ENCODE data around the gene MAT2B.

DNA sequence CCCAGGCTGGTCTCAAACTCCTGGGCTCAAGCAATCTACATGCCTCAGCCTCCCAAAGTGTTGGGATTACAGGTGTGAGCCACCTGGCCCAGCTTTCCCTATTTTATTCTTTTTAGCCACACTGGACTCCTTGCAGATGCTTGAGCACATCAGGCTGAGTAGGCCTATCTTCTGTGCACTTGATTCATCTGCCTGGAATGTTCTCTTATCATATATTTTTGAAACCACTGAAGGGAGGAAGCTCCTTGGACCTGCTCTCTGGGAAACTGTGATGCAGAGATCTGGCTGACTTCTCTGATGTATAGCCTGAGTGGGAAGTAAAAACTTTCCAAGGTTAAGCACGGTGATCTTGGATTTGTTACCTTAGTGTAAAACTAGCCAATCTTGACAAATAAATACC lies 6.5 kb upstream of the MAT2B start:
- TF ChIP-seq POLR2AphosphoS5 (IDR thresholded peaks at IDR 0.05; ENCODE audit: low read depth, low read length) (no peak), POU2F2 (IDR thresholded peaks at IDR 0.05; ENCODE audit: low read depth, low read length) (no peak), POLR2A (IDR thresholded peaks at IDR 0.05; ENCODE audit: low read depth, low read length) (no peak), TAF1 (IDR thresholded peaks at IDR 0.05; ENCODE audit: low read depth, low read length) (no peak)
